Thyroid gland (tissue), 4 donors: ENCODE measurements around the gene NLGN1. TPM values are rescaled to one million over a fixed set of nuclear protein-coding genes. Genes with fewer than 3 reads are reported as not detected.

Source experiments
- DNase-seq, 2 donors: peaks; one replicate each; pipeline ENCODE4 v3.0.0-alpha.2; 2019
- H3K27ac ChIP-seq, 3 donors: fragments of 200-600 bp; sonication (generic); 1 replicate in 2 of 3; 2 replicates in 1 of 3; pipeline ENCODE4 v1.5.1; 2016 to 2019; ENCODE audit warnings: mild to moderate bottlenecking in 1 of 3, moderate library complexity in 1 of 3
- H3K27me3 ChIP-seq: fragments of 200-600 bp; sonication (generic); one replicate; pipeline ENCODE4 v1.5.1; 2019
- H3K36me3 ChIP-seq, 2 donors: fragments of 200-600 bp; sonication (generic); one replicate each; pipeline ENCODE4 v1.5.1; 2016 to 2019
- H3K4me1 ChIP-seq, 2 donors: fragments of 200-600 bp; sonication (generic); one replicate each; pipeline ENCODE4 v1.5.1; 2017 to 2019
- H3K4me3 ChIP-seq, 3 donors: fragments of 200-600 bp; sonication (generic); replicated peaks in 1 of 3; 1 replicate in 2 of 3; 2 replicates in 1 of 3; pipeline ENCODE4 v1.5.1; 2016; ENCODE audit warnings: mild to moderate bottlenecking in 1 of 3
- H3K9me3 ChIP-seq: fragments of 200-600 bp; sonication (generic); one replicate; pipeline ENCODE4 v1.5.1; 2017
- CTCF ChIP-seq, 6 experiments: fragments of 200-600 bp in 3 of 6; fragments of 450-650 bp in 3 of 6; sonication (generic) in 3 of 6; IDR thresholded peaks; one replicate each; pipeline ENCODE4 v1.5.1; 2016 to 2019; ENCODE audit warnings: antibody characterized with exemption in 6 of 6, mild to moderate bottlenecking in 2 of 6, inconsistent platforms in 1 of 6, moderate library complexity in 1 of 6
- POLR2A ChIP-seq, 2 donors: fragments of 450-650 bp; IDR thresholded peaks; one replicate each; pipeline ENCODE4 v1.6.1; 2017; ENCODE audit warnings: antibody characterized with exemption in 2 of 2, mild to moderate bottlenecking in 2 of 2, moderate library complexity in 1 of 2
- WGBS, 2 donors: methylation state at CpG; one replicate each; pipeline ENCODE4 v1.1.5; 2017; 5-methylcytosine and 5-hydroxymethylcytosine counted together
- intact Hi-C: fragments of 100-400 bp; cut with DNase I; formaldehyde crosslinking; loops from one replicate; pipeline ENCODE4 v1.15.1; 2023
- total RNA-seq, 4 donors: library from RNA; depleted of rRNA; stranded (reverse); fragments of >200 nt; gene quantifications; one replicate each; pipeline ENCODE4 v1.2.3, GENCODE V29; 2016

Gene NLGN1
- total RNA-seq, 4 donors from 2014 or later = 2.4 to 13.9 (median 2.9) TPM

GRCh38 chr3:174287705-174288104 is 890.2 kb downstream of the NLGN1 start:
- H3K9me3 ChIP-seq = no peaks in the 10 kb centered on the region
- no peaks in the 10 kb centered on the region for H3K4me1 ChIP-seq
- TF ChIP-seq CTCF (IDR thresholded peaks at IDR 0.05) = no peak
- TF ChIP-seq POLR2A (IDR thresholded peaks at IDR 0.05) = no peak
- H3K4me3 ChIP-seq = no peak overlapping the region
- DNase-seq = no peak
- no peaks in the 10 kb centered on the region for H3K27me3 ChIP-seq
- intact Hi-C loops = no loop called here
- H3K36me3 ChIP-seq = no peaks in the 10 kb centered on the region
- 78 to 87% methylated on average over 1 of the region's 1 CpG for WGBS, 2 donors
- H3K27ac ChIP-seq = no peak overlapping the region

GRCh38 chr3:174294616-174295015 is 897.1 kb downstream of the NLGN1 start:
- Histone ChIP-seq H3K27ac (no peak overlapping the region), H3K27me3 (no peaks in the 10 kb centered on the region), H3K9me3 (no peaks in the 10 kb centered on the region), H3K36me3 (no peaks in the 10 kb centered on the region), H3K4me3 (no peak overlapping the region), H3K4me1 (no peaks in the 10 kb centered on the region)
- no peak for TF ChIP-seq POLR2A (IDR thresholded peaks at IDR 0.05)
- TF ChIP-seq CTCF (IDR thresholded peaks at IDR 0.05) = no peak
- no peak for DNase-seq
- intact Hi-C loops = no loop called here

GRCh38 chr3:174295306-174296092 is 898.0 kb downstream of the NLGN1 start:
- intact Hi-C loops = no loop called here
- Histone ChIP-seq H3K9me3 (no peaks in the 10 kb centered on the region), H3K27me3 (no peaks in the 10 kb centered on the region), H3K4me1 (no peaks in the 10 kb centered on the region), H3K36me3 (no peaks in the 10 kb centered on the region), H3K27ac (no peak overlapping the region), H3K4me3 (no peak overlapping the region)
- 76 to 80% methylated on average over 7 of the region's 7 CpGs for WGBS, 2 donors
- no peak for DNase-seq
- TF ChIP-seq POLR2A (IDR thresholded peaks at IDR 0.05) = no peak
- no peak for TF ChIP-seq CTCF (IDR thresholded peaks at IDR 0.05)

GRCh38 chr3:174302746-174303315 is 905.3 kb downstream of the NLGN1 start:
- TF ChIP-seq CTCF (IDR thresholded peaks at IDR 0.05) (no peak), POLR2A (IDR thresholded peaks at IDR 0.05) (no peak)
- no peaks in the 10 kb centered on the region for H3K36me3 ChIP-seq
- no peak overlapping the region for H3K4me3 ChIP-seq
- WGBS, 2 donors = 84 to 97% methylated on average over 1 of the region's 1 CpG
- no peaks in the 10 kb centered on the region for H3K27me3 ChIP-seq
- peaks cover 0 to 6% of the 10 kb centered on the region in 2 donors for H3K4me1 ChIP-seq
- no peak for DNase-seq
- no peaks in the 10 kb centered on the region for H3K9me3 ChIP-seq
- intact Hi-C loops = no loop called here
- H3K27ac ChIP-seq = no peak overlapping the region

- H3K36me3 ChIP-seq = no peaks in the 10 kb centered on the region
- intact Hi-C loops = no loop called here
- no peak for TF ChIP-seq POLR2A (IDR thresholded peaks at IDR 0.05)
- no peak for TF ChIP-seq CTCF (IDR thresholded peaks at IDR 0.05)
- peaks cover 0 to 6% of the 10 kb centered on the region in 2 donors for H3K4me1 ChIP-seq
- no peak overlapping the region for H3K4me3 ChIP-seq
- no peaks in the 10 kb centered on the region for H3K9me3 ChIP-seq
- 7 to 29% methylated on average over 2 of the region's 2 CpGs for WGBS, 2 donors
- no peaks in the 10 kb centered on the region for H3K27me3 ChIP-seq
- DNase-seq = peak; percentile 4 to 45
- H3K27ac ChIP-seq = no peak overlapping the region
Measured at GRCh38 chr3:174303907-174304560, 906.5 kb downstream of the NLGN1 start.
